T-helper 1 cell treated with Interleukin-12 subunit alpha and Interleukin-12 subunit beta and Interleukin-4 antibody, amounts not matched to agents 30 μg/mL and 1 μg/mL, for 36 hours (primary cell): ENCODE measurements around the gene BRF1.

ENCODE experiments used
- H3K27ac Mint-ChIP-seq: one replicate; pipeline ENCODE4 v1.8.0; 2021; ENCODE audit warnings: mild to moderate bottlenecking, mixed read lengths
- H3K27me3 Mint-ChIP-seq: one replicate; pipeline ENCODE4 v1.8.0; 2021; ENCODE audit warnings: low read depth, mixed read lengths
- H3K36me3 Mint-ChIP-seq: one replicate; pipeline ENCODE4 v1.8.0; 2021; ENCODE audit warnings: low read depth, mixed read lengths
- H3K4me1 Mint-ChIP-seq: one replicate; pipeline ENCODE4 v1.8.0; 2021; ENCODE audit warnings: low read depth, mixed read lengths
- H3K4me3 Mint-ChIP-seq: one replicate; pipeline ENCODE4 v1.8.0; 2021; ENCODE audit warnings: mild to moderate bottlenecking, moderate library complexity, mixed read lengths
- H3K9me3 Mint-ChIP-seq: one replicate; pipeline ENCODE4 v1.8.0; 2021; ENCODE audit warnings: mixed read lengths

Gene BRF1

GRCh38 chr14:105240811-105241576 lies 59.8 kb downstream of the BRF1 start:
- no peaks in the 10 kb centered on the region for H3K9me3 Mint-ChIP-seq
- H3K4me3 Mint-ChIP-seq: no peak overlapping the region
- H3K27ac Mint-ChIP-seq: no peak overlapping the region
- no peaks in the 10 kb centered on the region for H3K36me3 Mint-ChIP-seq
- H3K27me3 Mint-ChIP-seq: no peaks in the 10 kb centered on the region
- H3K4me1 Mint-ChIP-seq: peaks cover 8% of the 10 kb centered on the region

GRCh38 chr14:105229099-105229655 lies 71.6 kb downstream of the BRF1 start:
- H3K4me1 Mint-ChIP-seq: no peaks in the 10 kb centered on the region
- H3K27ac Mint-ChIP-seq: no peak overlapping the region
- no peaks in the 10 kb centered on the region for H3K9me3 Mint-ChIP-seq
- H3K36me3 Mint-ChIP-seq: peaks cover 2% of the 10 kb centered on the region
- no peaks in the 10 kb centered on the region for H3K27me3 Mint-ChIP-seq
- H3K4me3 Mint-ChIP-seq: no peak overlapping the region

GRCh38 chr14:105228562-105228961 lies 72.2 kb downstream of the BRF1 start:
- no peaks in the 10 kb centered on the region for H3K4me1 Mint-ChIP-seq
- no peak overlapping the region for H3K4me3 Mint-ChIP-seq
- H3K9me3 Mint-ChIP-seq: no peaks in the 10 kb centered on the region
- H3K36me3 Mint-ChIP-seq: peaks cover 2% of the 10 kb centered on the region
- H3K27ac Mint-ChIP-seq: no peak overlapping the region
- no peaks in the 10 kb centered on the region for H3K27me3 Mint-ChIP-seq

GRCh38 chr14:105227346-105227745 lies 73.5 kb downstream of the BRF1 start:
- Mint-ChIP-seq H3K9me3 (no peaks in the 10 kb centered on the region), H3K4me1 (no peaks in the 10 kb centered on the region), H3K36me3 (peaks cover 8% of the 10 kb centered on the region), H3K4me3 (no peak overlapping the region), H3K27me3 (no peaks in the 10 kb centered on the region), H3K27ac (no peak overlapping the region)

GRCh38 chr14:105226198-105226597 lies 74.6 kb downstream of the BRF1 start:
- no peaks in the 10 kb centered on the region for H3K27me3 Mint-ChIP-seq
- no peaks in the 10 kb centered on the region for H3K4me1 Mint-ChIP-seq

GRCh38 chr14:105224845-105225570 lies 75.8 kb downstream of the BRF1 start:
- Mint-ChIP-seq H3K9me3 (no peaks in the 10 kb centered on the region), H3K27ac (no peak overlapping the region), H3K4me3 (no peak overlapping the region), H3K36me3 (peaks cover 14% of the 10 kb centered on the region), H3K4me1 (no peaks in the 10 kb centered on the region), H3K27me3 (no peaks in the 10 kb centered on the region)

More at GRCh38 chr14:105226198-105226597, 74.6 kb downstream of the BRF1 start:
- no peak overlapping the region for H3K27ac Mint-ChIP-seq
- peaks cover 13% of the 10 kb centered on the region for H3K36me3 Mint-ChIP-seq
- no peaks in the 10 kb centered on the region for H3K9me3 Mint-ChIP-seq
- no peak overlapping the region for H3K4me3 Mint-ChIP-seq

GRCh38 chr14:105223770-105224544 lies 76.8 kb downstream of the BRF1 start:
- Mint-ChIP-seq H3K9me3 (no peaks in the 10 kb centered on the region), H3K27me3 (no peaks in the 10 kb centered on the region), H3K27ac (no peak overlapping the region), H3K36me3 (peaks cover 18% of the 10 kb centered on the region), H3K4me3 (no peak overlapping the region), H3K4me1 (no peaks in the 10 kb centered on the region)

GRCh38 chr14:105223260-105223659 lies 77.5 kb downstream of the BRF1 start:
- Mint-ChIP-seq H3K4me1 (no peaks in the 10 kb centered on the region), H3K27ac (no peak overlapping the region), H3K9me3 (no peaks in the 10 kb centered on the region), H3K36me3 (peaks cover 19% of the 10 kb centered on the region), H3K27me3 (no peaks in the 10 kb centered on the region), H3K4me3 (no peak overlapping the region)

GRCh38 chr14:105221598-105222178 lies 79.1 kb downstream of the BRF1 start:
- Mint-ChIP-seq H3K27ac (no peak overlapping the region), H3K36me3 (peaks cover 19% of the 10 kb centered on the region), H3K27me3 (no peaks in the 10 kb centered on the region), H3K4me3 (no peak overlapping the region), H3K4me1 (no peaks in the 10 kb centered on the region), H3K9me3 (no peaks in the 10 kb centered on the region)

- Mint-ChIP-seq H3K9me3 (no peaks in the 10 kb centered on the region), H3K4me1 (no peaks in the 10 kb centered on the region), H3K27ac (no peak overlapping the region)
These were observed 79.9 kb downstream of the BRF1 start for GRCh38 chr14:105220699-105221597.

GRCh38 chr14:105219753-105220152 lies 81.0 kb downstream of the BRF1 start:
- Mint-ChIP-seq H3K36me3 (peaks cover 22% of the 10 kb centered on the region), H3K4me1 (no peaks in the 10 kb centered on the region), H3K27me3 (no peaks in the 10 kb centered on the region), H3K9me3 (no peaks in the 10 kb centered on the region), H3K27ac (no peak overlapping the region), H3K4me3 (no peak overlapping the region)

More at GRCh38 chr14:105220699-105221597, 79.9 kb downstream of the BRF1 start:
- no peaks in the 10 kb centered on the region for H3K27me3 Mint-ChIP-seq
- no peak overlapping the region for H3K4me3 Mint-ChIP-seq
- peaks cover 19% of the 10 kb centered on the region for H3K36me3 Mint-ChIP-seq

GRCh38 chr14:105219043-105219612 lies 81.7 kb downstream of the BRF1 start:
- Mint-ChIP-seq H3K27me3 (no peaks in the 10 kb centered on the region), H3K9me3 (no peaks in the 10 kb centered on the region), H3K4me1 (no peaks in the 10 kb centered on the region), H3K4me3 (no peak overlapping the region), H3K36me3 (peaks cover 22% of the 10 kb centered on the region), H3K27ac (no peak overlapping the region)

GRCh38 chr14:105218611-105219010 lies 82.2 kb downstream of the BRF1 start:
- Mint-ChIP-seq H3K9me3 (no peaks in the 10 kb centered on the region), H3K4me1 (no peaks in the 10 kb centered on the region), H3K27me3 (no peaks in the 10 kb centered on the region), H3K36me3 (peaks cover 22% of the 10 kb centered on the region), H3K4me3 (no peak overlapping the region), H3K27ac (no peak overlapping the region)
